Endothelial cell (in vitro differentiated cells): Measurements from ENCODE around the gene KDM4C. TPM values are rescaled to one million over a fixed set of nuclear protein-coding genes. Genes with fewer than 3 reads are reported as not detected.
"Not testable (repeated sequence)": the region's sequence is repeated elsewhere in the genome, so short reads cannot be mapped to it uniquely, and the experiment has no call there.

ENCODE experiments used
- DNase-seq: peaks from one replicate; pipeline ENCODE4 v3.0.0; 2021; ENCODE audit warnings: low spot score
- H3K27ac Mint-ChIP-seq: one replicate; pipeline ENCODE4 v1.8.0; 2021; ENCODE audit warnings: mixed read lengths, inconsistent platforms; ENCODE audit not compliant: unreplicated experiment
- H3K27me3 Mint-ChIP-seq: one replicate; pipeline ENCODE4 v1.8.0; 2021; ENCODE audit warnings: mild to moderate bottlenecking, moderate library complexity, mixed read lengths, inconsistent platforms; ENCODE audit not compliant: unreplicated experiment
- H3K36me3 Mint-ChIP-seq: one replicate; pipeline ENCODE4 v1.8.0; 2021; ENCODE audit warnings: mild to moderate bottlenecking, low read depth, mixed read lengths, inconsistent platforms; ENCODE audit not compliant: unreplicated experiment
- H3K4me1 Mint-ChIP-seq: one replicate; pipeline ENCODE4 v1.8.0; 2021; ENCODE audit warnings: mild to moderate bottlenecking, mixed read lengths, inconsistent platforms; ENCODE audit not compliant: unreplicated experiment
- H3K4me3 Mint-ChIP-seq: one replicate; pipeline ENCODE4 v1.8.0; 2021; ENCODE audit warnings: mild to moderate bottlenecking, mixed read lengths, inconsistent platforms; ENCODE audit not compliant: unreplicated experiment
- H3K9me3 Mint-ChIP-seq: one replicate; pipeline ENCODE4 v1.8.0; 2021; ENCODE audit warnings: mixed read lengths, inconsistent platforms; ENCODE audit not compliant: unreplicated experiment
- total RNA-seq: library from RNA; stranded (reverse); fragmentation: NEBNext Ultra II Directional; extraction: Animal tissue kit (Norgen Biotek cat#: 25700); gene quantifications from one replicate; pipeline ENCODE4 v1.2.1, GENCODE V29; 2021; ENCODE audit not compliant: unreplicated experiment
- TF ChIP-seq, protein P1 (sequence below): fragments of 200-600 bp; sonication (generic); IDR thresholded peaks from one replicate; pipeline ENCODE4 v1.5.0; 2021; ENCODE audit warnings: antibody characterized with exemption; ENCODE audit not compliant: unreplicated experiment

KDM4C gene
- total RNA-seq, 1 donor from 2014 or later, result 21.0 TPM

DNA sequence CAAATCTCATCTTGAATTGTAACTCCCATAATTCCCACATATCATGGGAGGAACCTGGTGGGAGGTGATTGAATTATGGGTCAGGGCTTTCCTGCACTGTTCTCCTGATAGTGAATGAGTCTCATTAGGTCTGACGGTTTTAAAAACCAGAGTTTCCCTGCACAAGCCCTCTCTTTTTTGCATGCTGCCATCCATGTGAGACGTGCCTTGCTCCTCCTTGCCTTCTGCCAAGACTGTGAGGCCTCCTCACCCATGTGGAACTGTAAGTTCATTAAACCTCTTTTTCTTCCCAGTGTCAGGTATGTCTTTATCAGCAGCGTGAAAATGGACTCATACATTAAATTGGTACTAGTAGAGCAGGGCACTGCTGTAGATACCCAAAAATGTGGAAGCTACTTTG, 22.4 kb upstream of the KDM4C start:
- TF ChIP-seq, protein P1, sequence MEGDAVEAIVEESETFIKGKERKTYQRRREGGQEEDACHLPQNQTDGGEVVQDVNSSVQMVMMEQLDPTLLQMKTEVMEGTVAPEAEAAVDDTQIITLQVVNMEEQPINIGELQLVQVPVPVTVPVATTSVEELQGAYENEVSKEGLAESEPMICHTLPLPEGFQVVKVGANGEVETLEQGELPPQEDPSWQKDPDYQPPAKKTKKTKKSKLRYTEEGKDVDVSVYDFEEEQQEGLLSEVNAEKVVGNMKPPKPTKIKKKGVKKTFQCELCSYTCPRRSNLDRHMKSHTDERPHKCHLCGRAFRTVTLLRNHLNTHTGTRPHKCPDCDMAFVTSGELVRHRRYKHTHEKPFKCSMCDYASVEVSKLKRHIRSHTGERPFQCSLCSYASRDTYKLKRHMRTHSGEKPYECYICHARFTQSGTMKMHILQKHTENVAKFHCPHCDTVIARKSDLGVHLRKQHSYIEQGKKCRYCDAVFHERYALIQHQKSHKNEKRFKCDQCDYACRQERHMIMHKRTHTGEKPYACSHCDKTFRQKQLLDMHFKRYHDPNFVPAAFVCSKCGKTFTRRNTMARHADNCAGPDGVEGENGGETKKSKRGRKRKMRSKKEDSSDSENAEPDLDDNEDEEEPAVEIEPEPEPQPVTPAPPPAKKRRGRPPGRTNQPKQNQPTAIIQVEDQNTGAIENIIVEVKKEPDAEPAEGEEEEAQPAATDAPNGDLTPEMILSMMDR, result no peak
- Mint-ChIP-seq H3K27me3 (no peaks in the 10 kb centered on the region), H3K9me3 (no peaks in the 10 kb centered on the region), H3K27ac (no peak overlapping the region), H3K4me1 (no peaks in the 10 kb centered on the region), H3K36me3 (no peaks in the 10 kb centered on the region), H3K4me3 (no peak overlapping the region)
- no peak for DNase-seq

DNA sequence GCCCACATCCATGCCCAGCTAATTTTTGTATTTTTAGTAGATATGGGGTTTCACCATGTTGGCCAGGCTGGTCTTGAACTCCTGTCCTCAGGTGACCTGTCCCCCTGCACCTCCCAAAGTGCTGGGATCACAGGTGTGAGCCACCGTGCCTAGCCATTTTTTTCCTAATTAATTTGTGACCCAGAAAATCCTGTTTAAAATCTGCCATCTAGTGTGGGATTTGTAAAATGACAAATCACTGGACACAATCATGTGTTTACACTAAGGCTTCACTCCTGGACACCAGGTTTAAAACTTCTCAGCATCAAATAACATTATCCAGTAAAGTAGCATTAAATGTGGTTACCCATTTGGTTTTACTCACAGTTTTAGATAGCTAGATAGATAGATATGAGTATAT, 18.6 kb upstream of the KDM4C start:
- H3K9me3 Mint-ChIP-seq, result no peaks in the 10 kb centered on the region
- H3K4me3 Mint-ChIP-seq, result no peak overlapping the region
- no peaks in the 10 kb centered on the region for H3K27me3 Mint-ChIP-seq
- H3K36me3 Mint-ChIP-seq, result no peaks in the 10 kb centered on the region
- H3K27ac Mint-ChIP-seq, result no peak overlapping the region
- no peak for DNase-seq
- TF ChIP-seq, protein P1, result peak; percentile 27
- no peaks in the 10 kb centered on the region for H3K4me1 Mint-ChIP-seq

DNA sequence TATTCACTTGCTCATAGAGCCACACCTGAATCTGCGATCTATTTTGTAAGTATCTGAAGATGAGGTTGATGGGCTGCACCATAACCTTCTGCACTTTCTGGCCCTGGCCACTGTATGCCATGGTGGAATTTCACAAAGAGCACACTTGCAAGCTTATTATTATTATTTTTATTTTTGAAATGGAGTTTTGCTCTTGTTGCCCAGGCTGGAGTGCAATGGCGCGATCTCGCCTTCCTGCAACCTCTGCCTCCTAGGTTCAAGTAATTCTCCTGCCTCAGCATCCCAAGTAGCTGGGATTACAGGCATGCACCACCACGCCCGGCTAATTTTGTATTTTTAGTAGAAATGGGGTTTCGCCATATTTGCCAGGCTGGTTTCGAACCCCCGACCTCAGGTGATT, 8.9 kb upstream of the KDM4C start:
- not testable (repeated sequence) for H3K27me3 Mint-ChIP-seq, H3K27ac Mint-ChIP-seq, H3K36me3 Mint-ChIP-seq, H3K4me3 Mint-ChIP-seq, H3K4me1 Mint-ChIP-seq, DNase-seq, H3K9me3 Mint-ChIP-seq

DNA sequence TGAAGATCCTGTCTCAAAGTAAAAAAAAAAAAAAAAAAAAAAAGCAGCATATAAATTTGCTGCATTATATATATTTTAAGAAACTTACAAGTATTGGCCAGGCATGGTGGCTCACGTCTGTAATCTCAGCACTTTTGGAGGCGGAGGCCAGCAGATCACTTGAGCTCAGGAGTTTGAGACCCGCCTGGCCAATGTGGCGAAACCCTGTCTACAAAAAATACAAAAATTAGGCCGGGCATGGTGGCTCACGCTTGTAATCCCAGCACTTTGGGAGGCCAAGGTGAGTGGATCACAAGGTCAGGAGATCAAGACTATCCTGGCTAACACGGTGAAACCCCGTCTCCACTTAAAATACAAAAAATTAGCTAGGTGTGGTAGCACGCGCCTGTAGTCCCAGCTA, 2.9 kb upstream of the KDM4C start:
- H3K4me1 Mint-ChIP-seq, result peaks cover 13% of the 10 kb centered on the region
- not testable (repeated sequence) for DNase-seq, H3K27me3 Mint-ChIP-seq, H3K27ac Mint-ChIP-seq, H3K4me3 Mint-ChIP-seq, H3K9me3 Mint-ChIP-seq, H3K36me3 Mint-ChIP-seq

DNA sequence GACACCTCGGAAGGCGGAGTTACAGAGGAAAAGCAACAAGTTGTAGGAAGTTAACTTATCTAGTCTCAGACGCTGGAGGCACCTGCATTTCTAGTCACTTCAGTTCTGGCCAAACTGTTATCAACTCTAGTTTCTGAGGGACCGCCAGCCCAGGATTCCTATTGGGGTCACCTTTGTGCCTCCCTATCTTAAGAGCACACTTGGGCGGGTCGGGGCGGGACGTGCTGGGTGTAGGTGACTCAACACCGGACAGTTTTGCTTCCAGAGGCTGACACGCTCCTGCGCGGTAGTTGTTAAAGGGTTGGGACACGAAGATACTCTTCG, 679 bp upstream of the KDM4C start:
- Mint-ChIP-seq H3K27me3 (peaks cover 10% of the 10 kb centered on the region), H3K27ac (peak overlapping the region; percentile 97), H3K4me1 (peaks cover 13% of the 10 kb centered on the region), H3K9me3 (no peaks in the 10 kb centered on the region), H3K36me3 (no peaks in the 10 kb centered on the region), H3K4me3 (peak overlapping the region; percentile 97)
- TF ChIP-seq, protein P1, result no peak
- no peak for DNase-seq

DNA sequence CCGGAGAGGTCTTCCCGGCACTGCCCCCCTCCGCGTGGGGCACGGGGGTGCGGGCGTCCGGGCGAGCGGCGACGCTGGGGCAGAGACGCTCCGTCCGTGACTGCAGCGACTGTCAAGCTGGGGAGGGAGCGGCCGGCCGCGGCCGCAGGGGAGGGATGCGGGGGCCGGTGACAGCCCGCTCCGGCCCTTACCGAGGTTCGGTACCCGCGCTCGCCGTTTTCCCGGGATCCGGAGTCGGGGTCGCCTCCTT, 400 bp downstream of the KDM4C start:
- H3K27ac Mint-ChIP-seq, result no peak overlapping the region
- H3K27me3 Mint-ChIP-seq, result peaks cover 10% of the 10 kb centered on the region
- peak overlapping the region; percentile 95 for H3K4me3 Mint-ChIP-seq
- no peaks in the 10 kb centered on the region for H3K36me3 Mint-ChIP-seq
- no peaks in the 10 kb centered on the region for H3K9me3 Mint-ChIP-seq
- no peak for DNase-seq
- TF ChIP-seq, protein P1, result no peak
- peaks cover 13% of the 10 kb centered on the region for H3K4me1 Mint-ChIP-seq
